ENCODE measurements around the gene TBPL1. TPM values are rescaled to one million over a fixed set of nuclear protein-coding genes. Genes with fewer than 3 reads are reported as not detected.

Gene TBPL1
- total RNA-seq, 1 experiment from 2014 or later, result 39.7 TPM

DNA sequence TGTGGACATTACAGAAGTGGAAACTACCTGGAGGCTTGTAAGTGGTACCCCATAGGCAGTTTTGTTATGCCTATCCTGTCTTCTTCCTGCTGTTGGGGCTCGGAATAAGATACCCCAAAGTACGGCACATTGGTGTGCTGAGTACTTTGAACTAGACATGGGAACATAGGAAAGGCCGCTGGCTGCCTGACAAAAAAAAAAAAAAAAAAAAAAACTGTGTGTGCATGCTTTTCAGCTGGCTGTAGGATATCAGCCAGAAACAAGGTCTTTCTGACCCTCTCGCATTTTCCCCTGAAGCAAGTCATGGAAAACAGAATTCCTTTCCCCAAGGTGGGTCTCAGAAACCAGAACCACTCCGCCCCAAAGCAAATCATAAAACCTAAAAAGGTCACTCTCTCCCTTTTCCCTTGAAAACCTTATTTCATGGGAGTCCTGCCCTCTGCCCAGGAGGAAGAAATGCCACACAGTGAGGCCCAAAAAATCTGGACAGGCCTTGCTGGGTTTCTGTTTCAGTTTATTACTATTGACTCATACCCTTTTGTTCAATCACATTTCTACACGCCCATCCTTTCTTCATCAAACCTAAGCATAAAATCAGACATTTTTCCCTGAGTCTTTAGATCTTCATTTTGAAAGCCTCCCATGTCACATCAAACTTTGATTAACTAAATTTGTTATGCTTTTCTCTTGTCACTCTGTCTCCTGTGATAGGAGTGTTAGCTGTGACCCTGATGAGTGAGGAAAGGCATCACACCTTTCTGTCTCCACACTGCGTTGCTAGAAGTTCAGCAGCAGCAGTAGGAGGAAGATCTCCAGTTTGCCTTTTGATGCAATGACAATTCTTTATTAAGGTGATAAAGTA lies 82.2 kb downstream of the TBPL1 start:
- DNase-seq (ENCODE audit: low read depth, low spot score) (no peak), ATAC-seq (peak; percentile 70)
- TF ChIP-seq POLR2AphosphoS5 (IDR thresholded peaks at IDR 0.05; ENCODE audit: low read depth, low read length) (no peak), SIN3A (IDR thresholded peaks at IDR 0.05; ENCODE audit: borderline replicate concordance, insufficient read depth, low read depth, low read length) (no peak), TCF7L2 (IDR thresholded peaks at IDR 0.05; ENCODE audit: low read depth, low read length) (no peak)
- TF ChIP-seq, protein P1, sequence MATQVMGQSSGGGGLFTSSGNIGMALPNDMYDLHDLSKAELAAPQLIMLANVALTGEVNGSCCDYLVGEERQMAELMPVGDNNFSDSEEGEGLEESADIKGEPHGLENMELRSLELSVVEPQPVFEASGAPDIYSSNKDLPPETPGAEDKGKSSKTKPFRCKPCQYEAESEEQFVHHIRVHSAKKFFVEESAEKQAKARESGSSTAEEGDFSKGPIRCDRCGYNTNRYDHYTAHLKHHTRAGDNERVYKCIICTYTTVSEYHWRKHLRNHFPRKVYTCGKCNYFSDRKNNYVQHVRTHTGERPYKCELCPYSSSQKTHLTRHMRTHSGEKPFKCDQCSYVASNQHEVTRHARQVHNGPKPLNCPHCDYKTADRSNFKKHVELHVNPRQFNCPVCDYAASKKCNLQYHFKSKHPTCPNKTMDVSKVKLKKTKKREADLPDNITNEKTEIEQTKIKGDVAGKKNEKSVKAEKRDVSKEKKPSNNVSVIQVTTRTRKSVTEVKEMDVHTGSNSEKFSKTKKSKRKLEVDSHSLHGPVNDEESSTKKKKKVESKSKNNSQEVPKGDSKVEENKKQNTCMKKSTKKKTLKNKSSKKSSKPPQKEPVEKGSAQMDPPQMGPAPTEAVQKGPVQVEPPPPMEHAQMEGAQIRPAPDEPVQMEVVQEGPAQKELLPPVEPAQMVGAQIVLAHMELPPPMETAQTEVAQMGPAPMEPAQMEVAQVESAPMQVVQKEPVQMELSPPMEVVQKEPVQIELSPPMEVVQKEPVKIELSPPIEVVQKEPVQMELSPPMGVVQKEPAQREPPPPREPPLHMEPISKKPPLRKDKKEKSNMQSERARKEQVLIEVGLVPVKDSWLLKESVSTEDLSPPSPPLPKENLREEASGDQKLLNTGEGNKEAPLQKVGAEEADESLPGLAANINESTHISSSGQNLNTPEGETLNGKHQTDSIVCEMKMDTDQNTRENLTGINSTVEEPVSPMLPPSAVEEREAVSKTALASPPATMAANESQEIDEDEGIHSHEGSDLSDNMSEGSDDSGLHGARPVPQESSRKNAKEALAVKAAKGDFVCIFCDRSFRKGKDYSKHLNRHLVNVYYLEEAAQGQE (IDR thresholded peaks at IDR 0.05; ENCODE audit: insufficient read depth in 1 of 2, low read depth in 2 of 2, low read length in 1 of 2), result no peak
- TF ChIP-seq, protein P2, sequence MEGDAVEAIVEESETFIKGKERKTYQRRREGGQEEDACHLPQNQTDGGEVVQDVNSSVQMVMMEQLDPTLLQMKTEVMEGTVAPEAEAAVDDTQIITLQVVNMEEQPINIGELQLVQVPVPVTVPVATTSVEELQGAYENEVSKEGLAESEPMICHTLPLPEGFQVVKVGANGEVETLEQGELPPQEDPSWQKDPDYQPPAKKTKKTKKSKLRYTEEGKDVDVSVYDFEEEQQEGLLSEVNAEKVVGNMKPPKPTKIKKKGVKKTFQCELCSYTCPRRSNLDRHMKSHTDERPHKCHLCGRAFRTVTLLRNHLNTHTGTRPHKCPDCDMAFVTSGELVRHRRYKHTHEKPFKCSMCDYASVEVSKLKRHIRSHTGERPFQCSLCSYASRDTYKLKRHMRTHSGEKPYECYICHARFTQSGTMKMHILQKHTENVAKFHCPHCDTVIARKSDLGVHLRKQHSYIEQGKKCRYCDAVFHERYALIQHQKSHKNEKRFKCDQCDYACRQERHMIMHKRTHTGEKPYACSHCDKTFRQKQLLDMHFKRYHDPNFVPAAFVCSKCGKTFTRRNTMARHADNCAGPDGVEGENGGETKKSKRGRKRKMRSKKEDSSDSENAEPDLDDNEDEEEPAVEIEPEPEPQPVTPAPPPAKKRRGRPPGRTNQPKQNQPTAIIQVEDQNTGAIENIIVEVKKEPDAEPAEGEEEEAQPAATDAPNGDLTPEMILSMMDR (IDR thresholded peaks at IDR 0.05), result no peak
- no peaks in the 10 kb centered on the region for H3K36me3 ChIP-seq (ENCODE audit: control insufficient read depth, insufficient read depth, low read length)
- in situ Hi-C loops (cut with HindIII; ENCODE audit: low pct_unique_long_range_greater_than_20kb, low sequenced_read_pairs), result no loop called here
- peaks cover 37% of the 10 kb centered on the region for H3K4me1 ChIP-seq (ENCODE audit: control insufficient read depth, insufficient read depth, low read length)
- H3K9me3 ChIP-seq (ENCODE audit: control insufficient read depth, insufficient read depth, low read depth, low read length), result peaks cover 6% of the 10 kb centered on the region
- peak overlapping the region; percentile 93 for H3K27ac ChIP-seq (ENCODE audit: low read length)
- no peaks in the 10 kb centered on the region for H3K27me3 ChIP-seq (ENCODE audit: control insufficient read depth, insufficient read depth, low read length)
- ChIA-PET POLR2A (interaction anchor here (0.8 kb wide), 1 partner anchor 19 kb away, joined by 7 read pairs; no protein-coding TSS in a partner anchor), CTCF (no interaction called here)
- BruUV-seq (replicated peaks), result no TSS peak
- no peak overlapping the region for H3K4me3 ChIP-seq (ENCODE audit: low read depth in 2 of 2, low read length in 2 of 2)
- intact Hi-C loops (cut with micrococcal nuclease; ENCODE audit: unreplicated experiment), result no loop called here

DNA sequence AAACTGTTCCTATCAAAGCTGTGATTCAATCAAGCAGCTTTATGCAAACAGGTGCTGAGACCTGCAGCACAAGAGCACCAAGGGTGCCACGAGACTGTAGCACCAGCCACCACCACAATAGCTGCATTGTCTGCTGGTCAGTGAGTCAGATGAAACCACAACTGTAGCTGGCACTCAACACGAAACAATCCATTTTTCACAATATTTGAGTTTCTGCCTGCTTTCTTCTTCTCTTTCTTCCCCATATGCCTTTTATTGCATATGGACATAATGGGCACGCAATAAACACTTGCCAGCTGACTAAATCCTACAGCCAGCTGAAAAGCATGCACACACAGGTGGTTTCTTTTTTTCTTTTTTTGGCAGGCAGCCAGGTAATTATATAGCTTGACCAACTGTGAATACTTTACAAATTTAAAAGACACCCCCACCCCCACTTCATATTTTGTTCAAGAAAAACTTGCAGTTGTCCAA lies 82.8 kb downstream of the TBPL1 start:
- peak; percentile 98 for ATAC-seq
- in situ Hi-C loops (cut with HindIII; ENCODE audit: low pct_unique_long_range_greater_than_20kb, low sequenced_read_pairs), result no loop called here
- Histone ChIP-seq H3K9me3 (ENCODE audit: control insufficient read depth, insufficient read depth, low read depth, low read length) (peaks cover 6% of the 10 kb centered on the region), H3K4me1 (ENCODE audit: control insufficient read depth, insufficient read depth, low read length) (peaks cover 37% of the 10 kb centered on the region), H3K27me3 (ENCODE audit: control insufficient read depth, insufficient read depth, low read length) (no peaks in the 10 kb centered on the region), H3K27ac (ENCODE audit: low read length) (peak overlapping the region; percentile 93), H3K4me3 (ENCODE audit: low read depth in 2 of 2, low read length in 2 of 2) (no peak overlapping the region), H3K36me3 (ENCODE audit: control insufficient read depth, insufficient read depth, low read length) (no peaks in the 10 kb centered on the region)
- ChIA-PET CTCF (interaction anchor here (0.6 kb wide), 1 partner anchor 24 kb away, joined by 3 read pairs; no protein-coding TSS in a partner anchor), POLR2A (interaction anchor here (0.8 kb wide), 1 partner anchor 20 kb away, joined by 7 read pairs; no protein-coding TSS in a partner anchor)
- DNase-seq (ENCODE audit: low read depth, low spot score), result peak; percentile 66
- no TSS peak for BruUV-seq (replicated peaks)
- peak; percentile 65; the same call in 1 of the 2 replicates for TF ChIP-seq POLR2AphosphoS5 (IDR thresholded peaks at IDR 0.05; ENCODE audit: low read depth, low read length)
- TF ChIP-seq, protein P1 (IDR thresholded peaks at IDR 0.05; ENCODE audit: insufficient read depth in 1 of 2, low read depth in 2 of 2, low read length in 1 of 2), result no peak
- TF ChIP-seq, protein P2 (IDR thresholded peaks at IDR 0.05), result no peak
- peak; percentile 96 for TF ChIP-seq TCF7L2 (IDR thresholded peaks at IDR 0.05; ENCODE audit: low read depth, low read length)
- intact Hi-C loops (cut with micrococcal nuclease; ENCODE audit: unreplicated experiment), result no loop called here
